Measurements from ENCODE around the gene WNT2B. TPM values are rescaled to one million over a fixed set of nuclear protein-coding genes. Genes with fewer than 3 reads are reported as not detected.

The WNT2B gene
- polyA plus RNA-seq, 1 donor (not counting 4 experiments of a cell fraction or from before 2014, with no cell fraction given), result 0.51 TPM

GRCh38 chr1:112488141-112488540 lies 20.6 kb upstream of the WNT2B start:
- dilution Hi-C loops (cut with MboI; ENCODE audit: extremely low pct_ligation_motif_present, low sequenced_read_pairs), result no loop called here
- FAIRE-seq (no peak), DNase-seq (ENCODE audit: low read depth, low spot score) (no peak)
- H4K20me1 ChIP-seq (ENCODE audit: control insufficient read depth, extremely low read depth, insufficient read depth, low read length), result no peaks in the 10 kb centered on the region
- H3K9me3 ChIP-seq (ENCODE audit: control insufficient read depth, low read depth, low read length), result no peaks in the 10 kb centered on the region
- no peaks in the 10 kb centered on the region for H3K79me2 ChIP-seq (ENCODE audit: control insufficient read depth, insufficient read depth, low read length)
- H3K4me2 ChIP-seq (ENCODE audit: control insufficient read depth, extremely low read depth, insufficient read depth, low read depth, low read length), result no peak overlapping the region
- TF ChIP-seq CTCF (optimal IDR thresholded peaks at IDR 0.05 in 1 of 3, IDR thresholded peaks at IDR 0.05 in 1 of 3, conservative IDR thresholded peaks at IDR 0.05 in 1 of 3; ENCODE audit: extremely low read depth in 1 of 3, insufficient read depth in 2 of 3, low read length in 3 of 3) (no peak), EZH2 (IDR thresholded peaks at IDR 0.05; ENCODE audit: low read length) (no peak)
- no peak overlapping the region for H3K4me3 ChIP-seq (ENCODE audit: control insufficient read depth in 2 of 3, extremely low read depth in 1 of 3, insufficient read depth in 2 of 3, low read depth in 1 of 3, low read length in 3 of 3)
- no peak overlapping the region for H2AFZ ChIP-seq (ENCODE audit: control insufficient read depth, low read length)
- no peaks in the 10 kb centered on the region for H3K4me1 ChIP-seq (ENCODE audit: control insufficient read depth, extremely low read depth, insufficient read depth, low read length)
- no peak overlapping the region for H3K9ac ChIP-seq (ENCODE audit: control insufficient read depth, extremely low read depth, insufficient read depth, low read length)
- H3K9me1 ChIP-seq (ENCODE audit: control insufficient read depth, extremely low read depth, insufficient read depth, low read length), result no peaks in the 10 kb centered on the region
- H3K27me3 ChIP-seq (ENCODE audit: control insufficient read depth, extremely low read depth, insufficient read depth, low read length), result no peaks in the 10 kb centered on the region
- no peak overlapping the region for H3K27ac ChIP-seq (ENCODE audit: control insufficient read depth, insufficient read depth, low read length)
- no peaks in the 10 kb centered on the region for H3K36me3 ChIP-seq (ENCODE audit: control insufficient read depth in 2 of 2, extremely low read depth in 1 of 2, insufficient read depth in 2 of 2, low read length in 2 of 2)

GRCh38 chr1:112492076-112492475 lies 16.7 kb upstream of the WNT2B start:
- Histone ChIP-seq H4K20me1 (ENCODE audit: control insufficient read depth, extremely low read depth, insufficient read depth, low read length) (no peaks in the 10 kb centered on the region), H3K4me2 (ENCODE audit: control insufficient read depth, extremely low read depth, insufficient read depth, low read depth, low read length) (no peak overlapping the region), H3K79me2 (ENCODE audit: control insufficient read depth, insufficient read depth, low read length) (no peaks in the 10 kb centered on the region), H3K9me1 (ENCODE audit: control insufficient read depth, extremely low read depth, insufficient read depth, low read length) (no peaks in the 10 kb centered on the region), H3K4me3 (ENCODE audit: control insufficient read depth in 2 of 3, extremely low read depth in 1 of 3, insufficient read depth in 2 of 3, low read depth in 1 of 3, low read length in 3 of 3) (no peak overlapping the region), H3K36me3 (ENCODE audit: control insufficient read depth in 2 of 2, extremely low read depth in 1 of 2, insufficient read depth in 2 of 2, low read length in 2 of 2) (no peaks in the 10 kb centered on the region), H3K9me3 (ENCODE audit: control insufficient read depth, low read depth, low read length) (no peaks in the 10 kb centered on the region), H3K27ac (ENCODE audit: control insufficient read depth, insufficient read depth, low read length) (no peak overlapping the region), H3K4me1 (ENCODE audit: control insufficient read depth, extremely low read depth, insufficient read depth, low read length) (no peaks in the 10 kb centered on the region), H2AFZ (ENCODE audit: control insufficient read depth, low read length) (no peak overlapping the region), H3K27me3 (ENCODE audit: control insufficient read depth, extremely low read depth, insufficient read depth, low read length) (no peaks in the 10 kb centered on the region), H3K9ac (ENCODE audit: control insufficient read depth, extremely low read depth, insufficient read depth, low read length) (no peak overlapping the region)
- TF ChIP-seq CTCF (optimal IDR thresholded peaks at IDR 0.05 in 1 of 3, IDR thresholded peaks at IDR 0.05 in 1 of 3, conservative IDR thresholded peaks at IDR 0.05 in 1 of 3; ENCODE audit: extremely low read depth in 1 of 3, insufficient read depth in 2 of 3, low read length in 3 of 3), result no peak
- TF ChIP-seq EZH2 (IDR thresholded peaks at IDR 0.05; ENCODE audit: low read length), result no peak
- FAIRE-seq, result no peak
- dilution Hi-C loops (cut with MboI; ENCODE audit: extremely low pct_ligation_motif_present, low sequenced_read_pairs), result no loop called here
- no peak for DNase-seq (ENCODE audit: low read depth, low spot score)

Measured in keratinocyte (primary cell).